Parathyroid adenoma (tissue), 2 donors: ENCODE measurements around the gene FILIP1.

Source experiments
- H2AFZ ChIP-seq: fragments of 300-600 bp; sonication (generic); one replicate; pipeline ENCODE4 v1.7.0; 2017; ENCODE audit warnings: antibody characterized with exemption, mild to moderate bottlenecking
- H3K27ac ChIP-seq: fragments of 300-600 bp; sonication (generic); one replicate; pipeline ENCODE4 v1.7.0; 2017
- H3K27me3 ChIP-seq: fragments of 300-600 bp; sonication (generic); one replicate; pipeline ENCODE4 v1.7.0; 2017; ENCODE audit warnings: low read length; ENCODE audit not compliant: control insufficient read depth, insufficient read depth
- H3K36me3 ChIP-seq: fragments of 300-600 bp; sonication (generic); one replicate; pipeline ENCODE4 v1.7.0; 2017; ENCODE audit warnings: low read length; ENCODE audit not compliant: control insufficient read depth, insufficient read depth
- H3K4me1 ChIP-seq: fragments of 300-600 bp; sonication (generic); one replicate; pipeline ENCODE4 v1.7.0; 2017; ENCODE audit warnings: control low read depth
- H3K4me2 ChIP-seq: fragments of 300-600 bp; sonication (generic); one replicate; pipeline ENCODE4 v1.7.0; 2017; ENCODE audit warnings: low read length
- H3K4me3 ChIP-seq: fragments of 300-600 bp; sonication (generic); one replicate; pipeline ENCODE4 v1.7.0; 2017; ENCODE audit warnings: low read depth, low read length
- H3K79me2 ChIP-seq: fragments of 300-600 bp; sonication (generic); one replicate; pipeline ENCODE4 v1.7.0; 2017; ENCODE audit warnings: control low read depth
- H3K9ac ChIP-seq: fragments of 300-600 bp; sonication (generic); one replicate; pipeline ENCODE4 v1.7.0; 2017; ENCODE audit warnings: mild to moderate bottlenecking
- H3K9me3 ChIP-seq: fragments of 300-600 bp; sonication (generic); one replicate; pipeline ENCODE4 v1.7.0; 2017; ENCODE audit warnings: low read length; ENCODE audit not compliant: control insufficient read depth
- TF ChIP-seq, protein P1 (sequence below): fragments of 300-600 bp; sonication (generic); IDR thresholded peaks from one replicate; pipeline ENCODE4 v1.7.0; 2017; ENCODE audit warnings: antibody characterized with exemption, mild to moderate bottlenecking
- donor health status: primary hyperparathyroidism.

The FILIP1 gene

DNA sequence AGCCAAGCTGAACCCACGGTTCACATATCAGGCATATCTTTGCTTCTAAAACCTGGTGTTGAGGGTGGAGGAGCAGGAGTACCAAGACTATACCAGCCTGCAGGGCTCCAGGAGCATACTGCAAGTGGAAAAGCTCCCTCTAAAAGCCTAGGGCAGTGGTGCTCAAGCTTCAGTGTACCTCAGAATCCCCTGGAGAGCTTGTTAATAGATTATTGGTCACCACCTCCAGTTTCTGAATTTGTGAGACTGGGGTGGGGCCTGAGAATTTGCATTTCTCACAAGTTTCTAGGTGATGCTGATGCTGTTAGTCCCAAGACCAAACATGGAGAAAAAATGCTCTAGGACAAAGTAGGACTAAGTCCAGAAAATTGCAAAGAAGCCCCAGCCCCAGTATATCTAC lies 65.4 kb downstream of the FILIP1 start:
- Histone ChIP-seq H3K79me2 (no peaks in the 10 kb centered on the region), H3K27ac (no peak overlapping the region), H3K9ac (no peak overlapping the region), H2AFZ (no peak overlapping the region), H3K4me1 (peaks cover 43% of the 10 kb centered on the region), H3K36me3 (no peaks in the 10 kb centered on the region), H3K27me3 (no peaks in the 10 kb centered on the region), H3K9me3 (no peaks in the 10 kb centered on the region), H3K4me3 (no peak overlapping the region), H3K4me2 (no peak overlapping the region)
- TF ChIP-seq, protein P1, sequence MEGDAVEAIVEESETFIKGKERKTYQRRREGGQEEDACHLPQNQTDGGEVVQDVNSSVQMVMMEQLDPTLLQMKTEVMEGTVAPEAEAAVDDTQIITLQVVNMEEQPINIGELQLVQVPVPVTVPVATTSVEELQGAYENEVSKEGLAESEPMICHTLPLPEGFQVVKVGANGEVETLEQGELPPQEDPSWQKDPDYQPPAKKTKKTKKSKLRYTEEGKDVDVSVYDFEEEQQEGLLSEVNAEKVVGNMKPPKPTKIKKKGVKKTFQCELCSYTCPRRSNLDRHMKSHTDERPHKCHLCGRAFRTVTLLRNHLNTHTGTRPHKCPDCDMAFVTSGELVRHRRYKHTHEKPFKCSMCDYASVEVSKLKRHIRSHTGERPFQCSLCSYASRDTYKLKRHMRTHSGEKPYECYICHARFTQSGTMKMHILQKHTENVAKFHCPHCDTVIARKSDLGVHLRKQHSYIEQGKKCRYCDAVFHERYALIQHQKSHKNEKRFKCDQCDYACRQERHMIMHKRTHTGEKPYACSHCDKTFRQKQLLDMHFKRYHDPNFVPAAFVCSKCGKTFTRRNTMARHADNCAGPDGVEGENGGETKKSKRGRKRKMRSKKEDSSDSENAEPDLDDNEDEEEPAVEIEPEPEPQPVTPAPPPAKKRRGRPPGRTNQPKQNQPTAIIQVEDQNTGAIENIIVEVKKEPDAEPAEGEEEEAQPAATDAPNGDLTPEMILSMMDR, result no peak

GRCh38 chr6:75427329-75427728 lies 66.3 kb downstream of the FILIP1 start:
- Histone ChIP-seq H3K4me2 (no peak overlapping the region), H3K36me3 (no peaks in the 10 kb centered on the region), H3K27ac (no peak overlapping the region), H3K4me3 (no peak overlapping the region), H3K9ac (no peak overlapping the region), H3K4me1 (peaks cover 43% of the 10 kb centered on the region), H3K27me3 (no peaks in the 10 kb centered on the region), H2AFZ (no peak overlapping the region), H3K9me3 (no peaks in the 10 kb centered on the region), H3K79me2 (no peaks in the 10 kb centered on the region)
- TF ChIP-seq, protein P1, result no peak

- no peaks in the 10 kb centered on the region for H3K79me2 ChIP-seq
- H3K4me1 ChIP-seq, result peaks cover 24% of the 10 kb centered on the region
- no peaks in the 10 kb centered on the region for H3K27me3 ChIP-seq
- H3K9me3 ChIP-seq, result no peaks in the 10 kb centered on the region
- TF ChIP-seq, protein P1, result no peak
- H3K4me3 ChIP-seq, result no peak overlapping the region
- peak overlapping the region; percentile 30 for H2AFZ ChIP-seq
- H3K36me3 ChIP-seq, result no peaks in the 10 kb centered on the region
- no peak overlapping the region for H3K27ac ChIP-seq
- no peak overlapping the region for H3K9ac ChIP-seq
- H3K4me2 ChIP-seq, result no peak overlapping the region
Observed at GRCh38 chr6:75424618-75425548, 68.7 kb downstream of the FILIP1 start.

GRCh38 chr6:75423386-75423785 lies 70.2 kb downstream of the FILIP1 start:
- H3K27ac ChIP-seq, result no peak overlapping the region
- TF ChIP-seq, protein P1, result no peak
- no peak overlapping the region for H3K9ac ChIP-seq
- H3K36me3 ChIP-seq, result no peaks in the 10 kb centered on the region
- H3K27me3 ChIP-seq, result no peaks in the 10 kb centered on the region
- no peak overlapping the region for H3K4me2 ChIP-seq
- no peaks in the 10 kb centered on the region for H3K79me2 ChIP-seq
- H2AFZ ChIP-seq, result no peak overlapping the region
- peaks cover 9% of the 10 kb centered on the region for H3K4me1 ChIP-seq
- H3K9me3 ChIP-seq, result no peaks in the 10 kb centered on the region
- no peak overlapping the region for H3K4me3 ChIP-seq
